Jurkat, Clone E6-1 (cell line): ENCODE results near the gene ZNF597.

ENCODE experiments used
- DNase-seq: peaks from one replicate; pipeline ENCODE4 v3.0.0-alpha.2; 2011; ENCODE audit warnings: low read depth, low spot score
- H3K4me3 ChIP-seq: 2 replicates; pipeline ENCODE4 v1.5.1; 2011; ENCODE audit warnings: mild to moderate bottlenecking, low read length, control low read depth, moderate library complexity

The ZNF597 gene

DNA sequence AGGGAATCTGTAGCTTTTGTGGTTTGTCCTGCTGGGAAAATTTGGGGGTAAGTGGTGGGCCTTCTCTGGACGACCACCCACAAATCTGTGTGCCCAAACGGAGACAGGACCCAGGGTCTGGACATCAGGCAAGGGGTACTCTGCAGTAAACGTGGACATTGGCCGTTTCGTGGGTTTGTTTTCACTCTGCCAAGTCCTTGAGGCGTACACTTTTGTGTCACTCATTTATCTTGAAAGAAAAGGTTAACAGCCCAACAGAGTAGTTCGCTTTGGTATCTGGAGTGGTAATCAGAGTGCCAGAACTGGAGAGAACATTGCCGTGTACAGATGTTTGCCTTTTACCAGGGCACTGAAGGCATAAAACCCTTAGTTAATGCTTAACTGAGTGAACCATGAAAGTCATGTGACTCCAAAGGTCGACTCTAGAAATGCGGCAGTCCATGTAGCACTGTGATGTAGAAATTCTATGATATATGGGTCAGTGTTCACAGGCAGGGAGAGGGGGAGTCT is 15.6 kb upstream of the ZNF597 start:
- peak overlapping the region; percentile 89 for H3K4me3 ChIP-seq
- DNase-seq: peak; percentile 34

- H3K4me3 ChIP-seq: peak overlapping the region; percentile 89
- no peak for DNase-seq
Observed at GRCh38 chr16:3458278-3458851, 15.1 kb upstream of the ZNF597 start.

DNA sequence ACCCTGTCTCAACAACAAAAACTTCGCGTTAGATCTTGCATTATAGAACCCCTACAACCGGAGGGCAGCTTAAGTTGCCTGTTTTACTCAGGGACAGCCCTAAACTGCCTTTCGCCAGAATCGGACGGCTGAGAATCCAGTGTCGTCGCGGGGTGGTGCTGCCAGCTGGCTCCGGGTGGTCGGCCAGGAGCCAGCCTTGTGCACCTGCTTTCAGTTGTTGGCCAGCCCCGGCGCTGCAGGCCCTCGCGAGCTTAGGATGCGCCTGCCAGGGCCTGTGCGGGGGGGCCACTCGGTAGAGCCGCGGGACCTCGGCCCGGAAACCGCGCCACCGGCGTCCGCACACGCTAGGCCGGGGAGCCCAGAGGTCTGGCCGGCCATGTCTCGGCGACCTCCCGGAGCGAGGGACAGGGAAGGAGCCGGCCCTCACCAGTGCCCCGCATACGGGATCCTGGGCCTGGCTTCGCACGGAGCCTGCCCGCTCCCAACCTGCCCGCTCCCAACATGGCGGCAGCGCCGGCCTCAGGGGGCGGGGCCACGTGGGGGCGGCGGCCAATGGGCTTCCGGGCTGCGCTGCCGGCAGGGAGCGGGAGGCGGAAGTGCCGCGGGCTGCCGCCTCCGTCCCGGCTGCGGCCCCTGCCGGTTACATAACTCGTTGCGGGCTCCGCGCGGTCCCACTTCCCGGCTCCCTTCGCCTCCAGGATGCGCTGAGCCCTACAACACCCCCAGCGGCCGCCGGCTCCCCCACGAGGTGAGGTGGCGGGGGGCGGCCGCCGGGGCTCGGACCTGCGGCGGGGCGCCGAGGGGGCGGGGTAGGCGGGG is 14.3 kb upstream of the ZNF597 start:
- DNase-seq: peak; percentile 77
- H3K4me3 ChIP-seq: peak overlapping the region; percentile 89

GRCh38 chr16:3454631-3455147 is 11.4 kb upstream of the ZNF597 start:
- no peak for DNase-seq
- H3K4me3 ChIP-seq: no peak overlapping the region

DNA sequence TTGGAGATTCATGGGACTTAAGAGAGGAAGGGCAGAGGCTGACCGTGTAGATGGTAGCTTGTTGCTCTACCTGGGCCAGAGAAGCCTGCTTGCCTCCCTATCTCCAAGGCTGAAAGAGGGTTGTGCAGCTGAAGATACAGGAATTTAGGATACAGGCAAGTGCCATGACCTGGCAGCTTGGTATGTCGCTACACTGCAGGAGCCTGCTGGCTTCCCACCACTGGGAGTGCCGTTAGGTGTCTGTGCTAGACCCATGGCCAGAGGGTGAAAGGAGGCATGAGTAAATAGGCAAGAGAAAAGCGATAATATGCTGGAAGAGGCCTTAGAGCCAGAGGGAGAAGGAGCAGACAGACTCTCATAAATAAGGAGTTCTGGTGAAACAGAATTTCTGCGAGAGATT is 10.8 kb upstream of the ZNF597 start:
- H3K4me3 ChIP-seq: no peak overlapping the region
- no peak for DNase-seq

- DNase-seq: peak; percentile 35
- peak overlapping the region; percentile 77 for H3K4me3 ChIP-seq
Observed at GRCh38 chr16:3444032-3444388, 706 bp upstream of the ZNF597 start.

DNA sequence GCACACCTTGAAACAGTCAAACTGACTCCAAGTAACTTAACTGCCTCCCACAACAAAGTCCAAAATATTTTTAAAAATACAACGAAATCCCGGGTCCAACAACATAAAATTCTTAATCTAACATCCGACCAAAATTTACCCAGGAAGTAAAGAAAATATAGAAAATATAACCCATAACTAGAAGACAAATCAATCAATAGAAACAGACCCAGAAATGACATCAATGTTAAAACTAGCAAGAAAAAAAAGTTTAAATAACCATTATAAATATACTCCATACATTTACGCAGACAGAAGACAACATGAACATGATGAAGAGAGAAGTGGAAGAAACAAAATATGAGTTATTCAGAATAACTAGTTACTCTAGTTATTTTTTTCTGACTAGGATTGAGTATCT is 3.7 kb downstream of the ZNF597 start:
- DNase-seq: no peak
- H3K4me3 ChIP-seq: no peak overlapping the region

DNA sequence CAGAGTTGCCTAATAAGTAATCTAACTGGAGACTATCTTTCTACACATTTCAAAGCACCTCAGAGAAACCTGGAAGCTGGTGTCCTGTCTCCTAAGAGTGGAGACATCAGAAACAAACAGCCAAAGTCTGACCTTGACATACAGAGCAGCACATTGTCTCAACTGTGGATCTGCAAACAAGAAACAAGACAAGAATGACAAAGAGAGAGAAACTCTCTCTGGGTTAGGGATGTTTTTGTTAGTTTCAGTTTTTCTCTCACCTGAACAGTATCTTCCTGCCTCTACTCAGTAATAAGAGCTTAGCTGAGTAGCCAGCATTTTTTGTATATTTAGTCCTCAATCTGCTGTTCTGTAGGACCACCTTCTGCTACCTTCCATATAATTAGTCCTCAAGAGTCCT is 8.9 kb downstream of the ZNF597 start:
- no peak overlapping the region for H3K4me3 ChIP-seq

DNA sequence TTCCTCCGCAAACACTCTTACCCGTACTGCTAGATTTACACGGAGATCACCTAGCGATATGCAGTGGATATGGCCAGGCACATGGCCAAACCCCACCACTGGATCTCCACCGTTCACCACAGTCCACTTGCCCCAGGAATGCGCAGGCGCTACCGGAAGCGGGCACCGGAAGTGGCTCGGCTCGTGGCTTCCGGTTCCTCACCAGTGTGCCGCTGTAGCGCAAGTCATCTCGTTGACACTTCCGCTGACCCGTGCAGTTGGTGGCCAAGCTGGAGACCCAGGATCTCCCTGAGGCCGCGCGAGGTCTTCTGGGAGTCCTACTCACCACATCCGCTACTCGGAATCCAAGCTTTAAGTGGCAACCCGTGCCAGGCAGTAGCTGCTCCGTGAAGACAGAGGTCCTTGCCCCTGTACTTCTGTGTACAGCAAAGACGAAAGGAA is 11.5 kb downstream of the ZNF597 start:
- DNase-seq: no peak
- no peak overlapping the region for H3K4me3 ChIP-seq

More for the DNA sequence above, 8.9 kb downstream of the ZNF597 start:
- no peak for DNase-seq

GRCh38 chr16:3413730-3414379 is 29.4 kb downstream of the ZNF597 start:
- no peak overlapping the region for H3K4me3 ChIP-seq
- no peak for DNase-seq

DNA sequence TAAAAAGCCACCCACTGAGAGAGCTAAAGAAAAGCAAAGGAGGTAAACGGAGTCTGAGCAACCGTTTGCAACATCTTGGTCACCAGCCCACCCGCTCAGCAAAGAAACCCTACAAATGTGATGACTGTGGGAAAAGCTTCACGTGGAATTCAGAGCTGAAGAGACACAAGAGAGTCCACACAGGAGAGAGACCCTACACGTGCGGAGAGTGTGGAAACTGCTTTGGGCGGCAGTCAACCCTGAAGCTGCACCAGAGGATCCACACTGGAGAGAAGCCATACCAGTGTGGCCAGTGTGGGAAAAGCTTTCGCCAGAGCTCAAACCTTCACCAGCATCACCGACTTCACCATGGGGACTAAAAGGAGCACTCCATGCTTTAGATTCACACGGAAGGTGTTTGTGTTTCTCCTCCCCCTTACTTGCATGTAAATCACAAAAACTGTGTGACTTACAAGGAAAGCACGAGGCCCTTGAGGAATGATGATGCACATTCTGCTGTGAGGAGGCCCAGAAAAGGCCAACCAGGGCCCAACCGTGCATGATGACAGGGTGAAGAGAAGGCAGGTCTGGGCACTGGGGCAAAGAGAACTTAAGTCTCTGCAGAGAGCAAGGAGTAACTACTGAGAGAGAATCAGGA is 34.6 kb downstream of the ZNF597 start:
- no peak for DNase-seq
- H3K4me3 ChIP-seq: no peak overlapping the region

- H3K4me3 ChIP-seq: peak overlapping the region; percentile 91
- DNase-seq: no peak
Observed at GRCh38 chr16:3401719-3402397, 41.4 kb downstream of the ZNF597 start.

GRCh38 chr16:3400779-3401688 is 42.3 kb downstream of the ZNF597 start, which contains the start of the genes ZNF174 and ZSCAN32:
ZNF174 (plus strand) TSS chr16:3401215; CDS start chr16:3402005, 790 bp downstream.
ZSCAN32 (minus strand) TSS chr16:3401004; CDS start chr16:3397557, 3,447 bp downstream.
- peak within 1 kb of the TSS; percentile 91 for H3K4me3 ChIP-seq
- peak; percentile 99 for DNase-seq

- peak overlapping the region; percentile 91 for H3K4me3 ChIP-seq
- no peak for DNase-seq
Observed at GRCh38 chr16:3400446-3400778, 42.9 kb downstream of the ZNF597 start.

DNA sequence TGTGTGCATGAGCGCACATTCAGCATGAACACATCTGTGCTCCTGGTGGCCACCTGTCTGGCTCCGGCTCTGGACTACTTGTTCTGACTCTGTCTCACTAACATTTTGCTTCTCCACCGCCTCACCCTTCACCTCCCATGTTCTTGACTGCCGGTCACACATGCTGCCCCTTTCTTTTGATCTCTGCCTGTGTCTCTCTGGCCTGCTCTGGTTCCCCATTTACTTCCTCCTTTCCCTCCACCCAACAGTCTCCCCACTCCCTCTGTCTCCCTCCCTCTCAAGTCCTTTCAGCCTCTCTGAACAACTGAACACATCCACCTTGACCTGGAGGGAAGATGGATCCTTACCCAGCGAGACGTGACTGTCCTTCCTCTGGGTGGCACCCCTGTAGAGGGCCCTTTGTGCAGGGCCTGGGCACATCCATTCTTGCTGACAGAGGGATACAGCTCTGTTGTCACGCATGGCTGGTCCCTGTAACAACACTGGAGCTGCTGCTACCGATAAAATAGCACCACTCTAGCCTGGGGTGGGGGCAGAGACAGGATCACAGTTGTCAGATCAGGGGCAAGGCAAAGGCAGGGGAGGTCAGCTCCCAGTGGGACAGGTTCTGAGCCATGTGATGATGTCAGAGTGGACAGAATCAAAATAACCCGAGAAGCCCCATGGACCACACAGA is 53.5 kb downstream of the ZNF597 start:
- no peak overlapping the region for H3K4me3 ChIP-seq

GRCh38 chr16:3388325-3388724 is 55.0 kb downstream of the ZNF597 start:
- H3K4me3 ChIP-seq: no peak overlapping the region
- no peak for DNase-seq

More for the DNA sequence above, 53.5 kb downstream of the ZNF597 start:
- DNase-seq: no peak

DNA sequence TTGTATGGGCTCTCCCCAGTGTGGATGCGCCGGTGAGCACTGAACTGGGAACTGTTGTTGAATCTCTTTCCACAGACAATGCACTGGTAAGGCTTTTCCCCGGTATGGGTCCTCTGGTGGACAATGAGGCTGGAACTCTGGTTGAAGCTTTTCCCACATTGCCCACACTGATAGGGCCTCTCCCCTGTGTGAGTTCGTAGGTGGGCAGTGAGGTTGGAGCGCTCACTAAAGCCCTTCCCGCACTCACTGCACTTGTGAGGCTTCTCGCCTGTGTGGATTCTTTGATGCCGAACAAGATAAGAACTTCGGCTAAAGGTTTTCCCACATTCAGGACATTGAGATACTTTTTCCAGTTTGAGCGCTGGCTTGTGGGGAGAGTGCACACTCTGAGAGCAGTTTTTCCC is 60.3 kb downstream of the ZNF597 start:
- no peak for DNase-seq

More for the DNA sequence above, 60.3 kb downstream of the ZNF597 start:
- H3K4me3 ChIP-seq: no peak overlapping the region
